IMR-90 (cell line): ENCODE data around the gene CEP43. TPM values are rescaled to one million over a fixed set of nuclear protein-coding genes. Genes with fewer than 3 reads are reported as not detected.
A peak's percentile ranks its signal among the peaks of the same experiment; 100 is the strongest.

Source experiments
- ATAC-seq: fragments of 200-7000 bp; cut with Tn5 transposase; 2 replicates; pipeline ENCODE4 v1.9.1; 2020; ENCODE audit warnings: low read depth, mild to moderate bottlenecking, moderate library complexity
- BruUV-seq: library from RNA; stranded (reverse); fragments of 400-500 nt; replicated peaks from 2 replicates; lab custom pipeline; 2021; lab: Mats Ljungman, UMichigan
- CTCF ChIA-PET: fragments of 300-600 bp; formaldehyde crosslinking; extraction: SDS; loops from one replicate; lab custom pipeline; 2021; ENCODE audit warnings: antibody characterized with exemption; lab: Yijun Ruan, JAX
- POLR2A ChIA-PET: fragments of 300-600 bp; sonication (Branson Sonifier 250); formaldehyde crosslinking; loops from one replicate; lab custom pipeline; 2022; ENCODE audit warnings: antibody characterized with exemption; ENCODE audit not compliant: unreplicated experiment; lab: Charles Lee
- DNase-seq: peaks from one replicate; pipeline ENCODE4 v3.0.0; 2013
- H2AFZ ChIP-seq: replicated peaks from 2 replicates; pipeline ENCODE3; 2013; ENCODE audit warnings: low read length, mild to moderate bottlenecking; ENCODE audit not compliant: poor library complexity
- H2AK5ac ChIP-seq: 2 replicates; pipeline ENCODE4 v1.6.1; 2013; ENCODE audit warnings: low read depth, low read length, inconsistent platforms
- H2AK9ac ChIP-seq: replicated peaks from 2 replicates; pipeline ENCODE3; 2013; ENCODE audit warnings: mild to moderate bottlenecking, low read depth, low read length, moderate library complexity; ENCODE audit not compliant: poor library complexity
- H2BK120ac ChIP-seq: 2 replicates; pipeline ENCODE4 v1.6.1; 2013; ENCODE audit warnings: low read depth, low read length, inconsistent platforms
- H2BK15ac ChIP-seq: 3 replicates; pipeline ENCODE4 v1.6.1; 2013; ENCODE audit warnings: low read depth, low read length, inconsistent platforms
- H2BK20ac ChIP-seq: 2 replicates; pipeline ENCODE4 v1.6.1; 2013; ENCODE audit warnings: low read depth, mild to moderate bottlenecking, inconsistent platforms, low read length, moderate library complexity
- H2BK5ac ChIP-seq: 2 replicates; pipeline ENCODE4 v1.6.1; 2013; ENCODE audit warnings: mild to moderate bottlenecking, low read depth, low read length, inconsistent platforms; ENCODE audit not compliant: poor library complexity, severe bottlenecking
- H3K14ac ChIP-seq: replicated peaks from 2 replicates; pipeline ENCODE4 v1.6.1; 2013; ENCODE audit warnings: low read depth, low read length, inconsistent platforms
- H3K18ac ChIP-seq: 2 replicates; pipeline ENCODE4 v1.6.1; 2013; ENCODE audit warnings: low read depth, low read length, control low read depth
- H3K23ac ChIP-seq: 2 replicates; pipeline ENCODE4 v1.6.1; 2013; ENCODE audit warnings: low read depth, low read length, inconsistent platforms
- H3K27ac ChIP-seq: 2 replicates; pipeline ENCODE4 v1.5.1; 2013; ENCODE audit warnings: mild to moderate bottlenecking, control low read depth, low read length; ENCODE audit not compliant: insufficient read depth
- H3K27me3 ChIP-seq: 2 replicates; pipeline ENCODE4 v1.6.1; 2013; ENCODE audit warnings: low read length; ENCODE audit not compliant: control insufficient read depth, insufficient read depth
- H3K36me3 ChIP-seq: 2 replicates; pipeline ENCODE4 v1.6.1; 2013; ENCODE audit warnings: low read length, mixed read lengths; ENCODE audit not compliant: control insufficient read depth, insufficient read depth
- H3K4ac ChIP-seq: 2 replicates; pipeline ENCODE4 v1.6.1; 2013; ENCODE audit warnings: low read depth, low read length, inconsistent platforms
- H3K4me1 ChIP-seq: 2 replicates; pipeline ENCODE4 v1.6.1; 2013; ENCODE audit warnings: low read length, mixed read lengths; ENCODE audit not compliant: control insufficient read depth, insufficient read depth
- H3K4me2 ChIP-seq: 2 replicates; pipeline ENCODE4 v1.6.1; 2013; ENCODE audit warnings: low read depth, mild to moderate bottlenecking, control low read depth, low read length, moderate library complexity
- H3K4me3 ChIP-seq: 2 replicates; pipeline ENCODE4 v1.5.1; 2013; ENCODE audit warnings: low read depth, mild to moderate bottlenecking, control low read depth, low read length, moderate library complexity; ENCODE audit not compliant: insufficient read depth
- H3K56ac ChIP-seq: 2 replicates; pipeline ENCODE4 v1.6.1; 2013; ENCODE audit warnings: low read length, inconsistent platforms; ENCODE audit not compliant: insufficient read depth; ENCODE audit errors: extremely low read depth
- H3K79me1 ChIP-seq, 2 experiments: 2 replicates each; pipeline ENCODE4 v1.6.1; 2013; ENCODE audit warnings: low read length in 2 of 2, inconsistent platforms in 1 of 2, low read depth in 1 of 2
- H3K9ac ChIP-seq: 2 replicates; pipeline ENCODE4 v1.6.1; 2013; ENCODE audit warnings: low read depth, low read length, control low read depth
- H3K9me1 ChIP-seq: 2 replicates; pipeline ENCODE4 v1.6.1; 2013; ENCODE audit warnings: low read length, inconsistent platforms; ENCODE audit not compliant: insufficient read depth
- H3K9me3 ChIP-seq: 2 replicates; pipeline ENCODE4 v1.6.1; 2013; ENCODE audit warnings: low read length; ENCODE audit not compliant: control insufficient read depth, insufficient read depth
- H4K20me1 ChIP-seq: 2 replicates; pipeline ENCODE4 v1.6.1; 2013; ENCODE audit warnings: low read length, inconsistent platforms; ENCODE audit not compliant: insufficient read depth
- H4K5ac ChIP-seq: 2 replicates; pipeline ENCODE4 v1.6.1; 2013; ENCODE audit warnings: mild to moderate bottlenecking, low read depth, low read length, control low read depth
- H4K8ac ChIP-seq, 2 experiments: 2 replicates each; pipeline ENCODE4 v1.6.1; 2013; ENCODE audit warnings: low read depth in 2 of 2, low read length in 2 of 2, control low read depth in 1 of 2, inconsistent platforms in 1 of 2
- H4K91ac ChIP-seq: 2 replicates; pipeline ENCODE4 v1.6.1; 2013; ENCODE audit warnings: low read depth, low read length, inconsistent platforms; ENCODE audit not compliant: insufficient read depth
- BHLHE40 ChIP-seq: fragments of 150-350 bp; IDR thresholded peaks from 2 replicates; pipeline ENCODE4 v1.6.1; 2016; ENCODE audit warnings: mild to moderate bottlenecking, low read depth, low read length
- CTCF ChIP-seq: conservative IDR thresholded peaks from 2 replicates; pipeline ENCODE4 v1.5.1; 2012; ENCODE audit warnings: mild to moderate bottlenecking, low read depth, low read length, improper control_type of control experiment
- FOS ChIP-seq: fragments of 150-350 bp; IDR thresholded peaks from 2 replicates; pipeline ENCODE4 v1.6.1; 2016; ENCODE audit warnings: low read depth, low read length
- MAFK ChIP-seq: IDR thresholded peaks from 2 replicates; pipeline ENCODE4 v1.6.1; 2012; ENCODE audit warnings: low read depth, low read length, improper control_type of control experiment
- MAZ ChIP-seq: IDR thresholded peaks from 2 replicates; pipeline ENCODE4 v1.6.1; 2012; ENCODE audit warnings: low read depth, mild to moderate bottlenecking, low read length, improper control_type of control experiment, moderate library complexity, borderline replicate concordance
- NFE2L2 ChIP-seq: fragments of 150-350 bp; IDR thresholded peaks from 2 replicates; pipeline ENCODE4 v1.6.1; 2016; ENCODE audit warnings: low read depth, mild to moderate bottlenecking, low read length
- RAD21 ChIP-seq: IDR thresholded peaks from 2 replicates; pipeline ENCODE4 v1.6.1; 2012; ENCODE audit warnings: low read length, improper control_type of control experiment
- SMC3 ChIP-seq: fragments of 150-350 bp; IDR thresholded peaks from 2 replicates; pipeline ENCODE4 v1.6.1; 2016; ENCODE audit warnings: low read depth, mild to moderate bottlenecking, antibody characterized with exemption, low read length, moderate library complexity
- WGBS, 2 experiments: methylation state at CpG; one replicate each; pipeline versions ENCODE4 v1.1.5 to v1.1.7; 2013; ENCODE audit warnings: missing lambda C conversion rate in 2 of 2; ENCODE audit not compliant: insufficient read length in 1 of 2; ENCODE audit errors: extremely low coverage in 2 of 2; 5-methylcytosine and 5-hydroxymethylcytosine counted together
- dilution Hi-C: fragments of 300-500 bp; cut with HindIII; formaldehyde crosslinking; loops from one replicate; pipeline ENCODE4 v1.14.3; 2018; ENCODE audit warnings: low sequenced_read_pairs; ENCODE audit not compliant: unreplicated experiment
- in situ Hi-C: fragments of 300-500 bp; cut with MboI; formaldehyde crosslinking; loops from 3 replicates; pipeline ENCODE4 v1.14.3; 2019; ENCODE audit warnings: low sequenced_read_pairs, inconsistent platforms, mixed read lengths
- intact Hi-C: fragments of 100-400 bp; cut with micrococcal nuclease; formaldehyde crosslinking; loops from 2 replicates; pipeline ENCODE4 v1.10.0; 2022
- polyA plus RNA-seq, 3 experiments: library from polyadenylated mRNA; depleted of rRNA; stranded (reverse); fragments of >200 nt; gene quantifications; 2 replicates each; pipeline ENCODE4 v1.2.3, GENCODE V29; 2012; ENCODE audit warnings: low replicate concordance in 1 of 3
- total RNA-seq: library from RNA; depleted of rRNA; stranded (reverse); fragments of >200 nt; gene quantifications from 2 replicates; pipeline ENCODE4 v1.2.3, GENCODE V29; 2012

The CEP43 gene
- total and polyA plus RNA-seq, 2 of the 4 experiments (the other 2 are of a cell fraction): 8.6 to 10.7 TPM

- Histone ChIP-seq H2AK9ac (no peak overlapping the region), H3K79me1 (peaks cover 24 to 34% of the 10 kb centered on the region in 2 experiments; a peak in 3 of 4 replicates), H3K9me1 (no peaks in the 10 kb centered on the region), H4K5ac (no peak overlapping the region), H3K4ac (no peak overlapping the region), H3K4me1 (no peaks in the 10 kb centered on the region), H3K9ac (no peak overlapping the region), H2BK5ac (no peak overlapping the region), H3K18ac (no peak overlapping the region), H3K27me3 (no peaks in the 10 kb centered on the region), H2BK15ac (no peak overlapping the region), H4K91ac (no peak overlapping the region), H4K20me1 (no peaks in the 10 kb centered on the region), H3K9me3 (no peaks in the 10 kb centered on the region), H2AK5ac (no peak overlapping the region), H3K4me2 (no peak overlapping the region), H4K8ac (no peak overlapping the region), H3K36me3 (no peaks in the 10 kb centered on the region; the same call in 1 of the 2 replicates), H2BK120ac (no peak overlapping the region), H2BK20ac (no peak overlapping the region), H2AFZ (no peak overlapping the region), H3K23ac (no peak overlapping the region), H3K27ac (no peak overlapping the region), H3K14ac (no peak overlapping the region), H3K4me3 (no peak overlapping the region), H3K56ac (no peak overlapping the region)
- BruUV-seq: no TSS peak
- WGBS, 2 experiments: 93% methylated on average over 3 of the region's 10 CpGs; no CpG with 5 or more reads in 1 of the 2 experiments
- DNase-seq (peak; percentile 49), ATAC-seq (peak; percentile 79)
- intact Hi-C loops: loop anchor here (1.0 to 10.0 kb wide), 3 partner anchors 203 to 535 kb away; no protein-coding TSS in a partner anchor
- dilution Hi-C loops: no loop called here
- in situ Hi-C loops: loop anchor here (5.0 to 25.0 kb wide), 2 partner anchors 202 to 352 kb away; partner anchors contain the start of gene RPS6KA2
- no peak for TF ChIP-seq BHLHE40
- peak; percentile 67 for TF ChIP-seq CTCF
- peak; percentile 70 for TF ChIP-seq SMC3
- no peak for TF ChIP-seq MAZ
- TF ChIP-seq MAFK: no peak
- TF ChIP-seq NFE2L2: no peak
- peak; percentile 72 for TF ChIP-seq RAD21
- TF ChIP-seq FOS: no peak
- ChIA-PET CTCF (interaction anchor here (0.5 to 2.5 kb wide), 11 partner anchors 8 to 407 kb away, joined by 3 to 16 read pairs (median 6); partner anchors contain the start of gene CEP43), POLR2A (no interaction called here)
These were observed 9.7 kb upstream of the CEP43 start for GRCh38 chr6:166989427-166990032.
